Neural cell (in vitro differentiated cells): Measurements from ENCODE around the gene OR10G8. TPM values are rescaled to one million over a fixed set of nuclear protein-coding genes. Genes with fewer than 3 reads are reported as not detected.

Source experiments
- H2AFZ ChIP-seq: fragments of 200-600, 300-800 bp; sonication (generic), shearing (Covaris generic); 2 replicates; pipeline ENCODE4 v1.6.0; 2014; ENCODE audit warnings: low read depth, mild to moderate bottlenecking, antibody characterized with exemption, low read length, moderate library complexity
- H3F3A ChIP-seq: fragments of 200-600 bp; shearing (Covaris generic); 2 replicates; pipeline ENCODE4 v1.6.1; 2016; ENCODE audit warnings: mild to moderate bottlenecking, moderate library complexity, mixed read lengths, antibody characterized with exemption, low read length; ENCODE audit not compliant: insufficient read depth, poor library complexity, severe bottlenecking
- H3K27ac ChIP-seq: fragments of 200-600, 300-800 bp; sonication (generic), shearing (Covaris generic); 2 replicates; pipeline ENCODE4 v1.5.1; 2014; ENCODE audit warnings: mild to moderate bottlenecking, low read length, moderate library complexity
- H3K27me3 ChIP-seq: fragments of 300-800, 200-600 bp; sonication (generic), shearing (Covaris generic); 2 replicates; pipeline ENCODE4 v1.6.0; 2014; ENCODE audit warnings: mild to moderate bottlenecking, low read depth, low read length, moderate library complexity; ENCODE audit not compliant: insufficient read depth
- H3K36me3 ChIP-seq: fragments of 300-800, 200-600 bp; sonication (generic), shearing (Covaris generic); 2 replicates; pipeline ENCODE4 v1.5.1; 2014; ENCODE audit warnings: mild to moderate bottlenecking, antibody characterized with exemption, low read length, moderate library complexity; ENCODE audit not compliant: insufficient read depth
- H3K4me2 ChIP-seq: fragments of 300-800, 200-600 bp; sonication (generic), shearing (Covaris generic); 2 replicates; pipeline ENCODE4 v1.6.0; 2014; ENCODE audit warnings: mild to moderate bottlenecking, low read length
- H3K4me3 ChIP-seq: fragments of 300-800, 200-600 bp; sonication (generic), shearing (Covaris generic); 2 replicates; pipeline ENCODE4 v1.5.1; 2014; ENCODE audit warnings: mild to moderate bottlenecking, low read length, moderate library complexity
- H3K79me2 ChIP-seq: fragments of 200-600 bp; shearing (Covaris generic); replicated peaks from 2 replicates; pipeline ENCODE4 v1.6.0; 2014; ENCODE audit warnings: mild to moderate bottlenecking, low read length, moderate library complexity; ENCODE audit not compliant: insufficient read depth
- H3K9ac ChIP-seq: fragments of 300-800, 200-600 bp; sonication (generic), shearing (Covaris generic); 2 replicates; pipeline ENCODE4 v1.6.1; 2016; ENCODE audit warnings: mild to moderate bottlenecking, low read length, mixed read lengths
- H3K9me2 ChIP-seq: fragments of 200-600 bp; shearing (Covaris generic); 2 replicates; pipeline ENCODE4 v1.6.1; 2016; ENCODE audit warnings: mild to moderate bottlenecking, low read length, mixed read lengths; ENCODE audit not compliant: insufficient read depth
- H3K9me3 ChIP-seq: fragments of 200-600, 300-800 bp; sonication (generic), shearing (Covaris generic); 2 replicates; pipeline ENCODE4 v1.6.1; 2016; ENCODE audit warnings: mild to moderate bottlenecking, mixed run types, low read length, moderate library complexity, mixed read lengths
- H4K20me1 ChIP-seq: fragments of 200-600 bp; shearing (Covaris generic); 2 replicates; pipeline ENCODE4 v1.6.1; 2016; ENCODE audit warnings: mild to moderate bottlenecking, mixed run types; ENCODE audit not compliant: insufficient read depth
- CTCF ChIP-seq: fragments of 450-650 bp; IDR thresholded peaks from 2 replicates; pipeline ENCODE4 v1.5.1; 2014; ENCODE audit warnings: antibody characterized with exemption, mild to moderate bottlenecking, moderate library complexity; ENCODE audit not compliant: poor library complexity, severe bottlenecking
- EP300 ChIP-seq: fragments of 450-650 bp; conservative IDR thresholded peaks from 2 replicates; pipeline ENCODE4 v1.6.1; 2014; ENCODE audit warnings: antibody characterized with exemption, mild to moderate bottlenecking, moderate library complexity; ENCODE audit not compliant: poor library complexity, severe bottlenecking
- EZH2 ChIP-seq: fragments of 200-600, 300-800 bp; shearing (Covaris generic), sonication (generic); IDR thresholded peaks from 2 replicates; pipeline ENCODE4 v1.6.1; 2014; ENCODE audit warnings: antibody characterized with exemption, low read length, borderline replicate concordance, mild to moderate bottlenecking; ENCODE audit not compliant: insufficient read depth, poor library complexity, severe bottlenecking
- MXI1 ChIP-seq: fragments of 450-650 bp; conservative IDR thresholded peaks from 2 replicates; pipeline ENCODE4 v1.6.1; 2014; ENCODE audit warnings: antibody characterized with exemption, mild to moderate bottlenecking; ENCODE audit not compliant: poor library complexity, severe bottlenecking
- POLR2AphosphoS5 ChIP-seq: IDR thresholded peaks from 2 replicates; pipeline ENCODE4 v1.6.1; 2012
- RAD21 ChIP-seq: fragments of 450-650 bp; conservative IDR thresholded peaks from 2 replicates; pipeline ENCODE4 v1.6.1; 2014; ENCODE audit warnings: antibody characterized with exemption, mild to moderate bottlenecking, moderate library complexity
- REST ChIP-seq: IDR thresholded peaks from 2 replicates; pipeline ENCODE4 v1.6.1; 2012; ENCODE audit warnings: borderline replicate concordance
- SMC3 ChIP-seq: fragments of 450-650 bp; conservative IDR thresholded peaks from 2 replicates; pipeline ENCODE4 v1.6.1; 2014; ENCODE audit warnings: antibody characterized with exemption, mild to moderate bottlenecking, moderate library complexity; ENCODE audit not compliant: poor library complexity
- TAF1 ChIP-seq: IDR thresholded peaks from 2 replicates; pipeline ENCODE4 v1.6.1; 2012; ENCODE audit warnings: low read depth
- polyA plus RNA-seq: library from polyadenylated mRNA; depleted of rRNA; stranded (reverse); fragments of >200 nt; gene quantifications from 2 replicates; pipeline ENCODE4 v1.2.3, GENCODE V29; 2014

OR10G8 gene
- polyA plus RNA-seq, 1 donor from 2014 or later, result not detected

GRCh38 chr11:124036666-124037065 lies 10.1 kb downstream of the OR10G8 start:
- no peaks in the 10 kb centered on the region for H3K9me3 ChIP-seq
- no peaks in the 10 kb centered on the region for H3F3A ChIP-seq
- TF ChIP-seq EZH2, result no peak
- TF ChIP-seq REST, result no peak
- TF ChIP-seq MXI1, result no peak
- no peak for TF ChIP-seq SMC3
- no peak for TF ChIP-seq EP300
- no peak for TF ChIP-seq TAF1
- no peak for TF ChIP-seq RAD21
- no peak for TF ChIP-seq POLR2AphosphoS5
- TF ChIP-seq CTCF, result no peak
- H3K4me2 ChIP-seq, result no peak overlapping the region
- no peak overlapping the region for H3K9ac ChIP-seq
- H3K9me2 ChIP-seq, result no peaks in the 10 kb centered on the region
- H3K27ac ChIP-seq, result no peak overlapping the region
- H3K36me3 ChIP-seq, result no peaks in the 10 kb centered on the region
- H4K20me1 ChIP-seq, result no peaks in the 10 kb centered on the region
- no peak overlapping the region for H2AFZ ChIP-seq
- no peak overlapping the region for H3K4me3 ChIP-seq
- H3K27me3 ChIP-seq, result no peaks in the 10 kb centered on the region
- no peaks in the 10 kb centered on the region for H3K79me2 ChIP-seq

GRCh38 chr11:124039557-124039956 lies 13.0 kb downstream of the OR10G8 start:
- no peak overlapping the region for H2AFZ ChIP-seq
- TF ChIP-seq REST, result no peak
- TF ChIP-seq TAF1, result no peak
- TF ChIP-seq EZH2, result no peak
- no peak for TF ChIP-seq MXI1
- no peak for TF ChIP-seq EP300
- no peak for TF ChIP-seq CTCF
- no peak for TF ChIP-seq RAD21
- TF ChIP-seq POLR2AphosphoS5, result no peak
- TF ChIP-seq SMC3, result no peak

More at GRCh38 chr11:124039557-124039956, 13.0 kb downstream of the OR10G8 start:
- Histone ChIP-seq H3K27ac (no peak overlapping the region), H3K9ac (no peak overlapping the region), H3K4me3 (no peak overlapping the region), H3F3A (no peaks in the 10 kb centered on the region), H3K79me2 (no peaks in the 10 kb centered on the region), H3K9me3 (no peaks in the 10 kb centered on the region), H3K9me2 (no peaks in the 10 kb centered on the region), H3K4me2 (no peak overlapping the region), H4K20me1 (no peaks in the 10 kb centered on the region), H3K36me3 (no peaks in the 10 kb centered on the region), H3K27me3 (no peaks in the 10 kb centered on the region)
